GM23248 (cell line): Measurements from ENCODE around the gene ATG7.
A peak's percentile ranks its signal among the peaks of the same experiment; 100 is the strongest.

Experiments
- EZH2 ChIP-seq: fragments of 200-600 bp; sonication (generic); IDR thresholded peaks from 2 replicates; pipeline ENCODE4 v1.6.1; 2018; ENCODE audit warnings: antibody characterized with exemption, mild to moderate bottlenecking; ENCODE audit not compliant: insufficient read depth, poor library complexity, severe bottlenecking
- EZH2phosphoT487 ChIP-seq: fragments of 200-600 bp; sonication (generic); IDR thresholded peaks from 2 replicates; pipeline ENCODE4 v1.6.1; 2018; ENCODE audit warnings: antibody characterized with exemption, moderate library complexity, mild to moderate bottlenecking, low read depth; ENCODE audit not compliant: insufficient read depth

DNA sequence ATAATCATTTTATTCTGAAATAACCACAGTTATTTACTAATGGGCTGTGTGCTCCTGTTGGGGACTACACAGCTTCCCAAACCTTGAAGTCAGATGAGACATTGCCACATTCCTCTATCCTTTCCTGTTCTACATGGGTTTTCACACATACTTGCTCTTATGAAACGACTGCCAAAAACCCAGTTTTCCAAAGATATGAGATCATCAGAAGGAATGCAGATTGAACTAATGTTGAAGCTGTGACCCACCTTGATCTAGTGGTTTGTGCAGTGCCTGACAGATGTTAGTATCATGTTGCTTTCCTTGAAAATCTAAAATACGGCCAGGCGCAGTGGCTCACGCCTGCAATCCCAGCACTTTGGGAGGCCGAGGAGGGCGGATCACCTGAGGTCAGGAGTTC is 226.9 kb downstream of the ATG7 start:
- TF ChIP-seq EZH2 (no peak), EZH2phosphoT487 (0 out of 2 replicates have a peak, but pooled peaks have one; percentile 66)
